ENCODE data around the gene LAMA2.

The LAMA2 gene

DNA sequence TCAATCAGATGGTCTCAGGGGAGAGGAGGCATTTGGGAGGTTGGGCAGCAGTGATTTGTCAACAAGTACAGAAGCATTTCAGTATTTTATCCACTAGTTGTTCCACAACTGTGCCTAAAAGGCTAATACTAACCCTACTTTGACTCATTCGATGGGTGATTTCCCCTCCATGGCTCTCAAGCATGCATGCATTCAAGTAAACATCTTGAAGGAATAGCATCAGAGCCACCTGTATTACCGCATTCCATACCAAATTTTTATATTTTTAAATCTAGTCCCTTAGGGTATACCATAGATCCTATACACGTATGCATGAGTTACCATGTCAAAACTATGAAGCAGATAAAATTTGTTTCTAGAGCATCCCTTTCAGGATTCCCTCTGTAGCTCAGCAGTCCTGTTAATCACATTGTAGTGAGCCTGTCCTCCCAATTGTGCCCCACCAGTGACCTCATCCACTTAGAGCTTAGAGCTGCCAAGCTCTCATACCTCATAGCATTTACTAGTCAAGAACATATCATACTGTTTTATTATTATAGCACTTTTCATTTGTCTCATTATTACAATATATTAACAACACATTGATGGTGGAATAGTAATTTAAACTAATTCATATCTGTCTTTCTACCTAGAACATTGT, 213.8 kb downstream of the LAMA2 start:
- DNase-seq: no peak

GRCh38 chr6:129098061-129098553, 215.2 kb downstream of the LAMA2 start:
- DNase-seq: no peak

- DNase-seq: no peak
Observed at GRCh38 chr6:129099696-129100095, 216.8 kb downstream of the LAMA2 start.

GRCh38 chr6:129100164-129100563, 217.2 kb downstream of the LAMA2 start:
- DNase-seq: no peak

DNA sequence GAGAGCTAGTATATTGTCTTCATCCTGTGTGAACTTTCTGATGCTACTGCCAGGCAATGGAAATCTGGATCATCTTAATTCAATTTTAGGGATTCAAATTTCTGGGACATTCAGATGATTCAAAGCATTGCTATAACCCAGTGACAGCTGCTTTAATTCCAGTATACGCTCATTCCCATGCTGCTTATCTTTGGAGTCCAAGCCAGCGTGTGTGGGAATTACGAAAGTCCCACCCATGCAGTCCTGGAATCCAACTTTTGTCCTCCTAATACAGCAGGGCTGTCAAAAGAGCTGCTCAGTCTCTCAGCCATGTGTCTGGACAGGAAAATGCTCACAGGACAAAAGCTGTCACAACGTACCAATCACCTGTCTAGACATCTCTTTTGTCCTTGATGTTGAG, 219.8 kb downstream of the LAMA2 start:
- DNase-seq: no peak

DNA sequence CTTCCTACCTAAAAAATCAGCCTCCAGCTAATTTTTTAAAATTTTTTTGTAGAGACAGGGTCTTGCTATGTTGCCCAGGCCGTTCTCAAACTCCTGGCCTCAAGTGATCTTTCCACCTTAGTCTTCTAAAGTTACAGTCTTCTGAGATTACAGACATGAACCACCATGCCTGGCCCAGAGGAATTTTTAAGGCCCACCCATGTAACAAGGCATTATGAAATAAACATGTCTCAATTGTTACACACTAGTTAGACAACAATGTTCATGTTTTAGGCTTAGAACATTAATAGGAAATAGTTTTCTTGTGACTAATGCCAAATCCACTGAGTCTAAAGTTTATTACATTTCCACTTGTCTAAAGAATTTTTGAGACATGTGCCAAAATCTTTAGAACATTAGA, 221.2 kb downstream of the LAMA2 start:
- DNase-seq: no peak

GRCh38 chr6:129104560-129104959, 221.6 kb downstream of the LAMA2 start:
- no peak for DNase-seq

GRCh38 chr6:129105035-129105434, 222.1 kb downstream of the LAMA2 start:
- no peak for DNase-seq

DNA sequence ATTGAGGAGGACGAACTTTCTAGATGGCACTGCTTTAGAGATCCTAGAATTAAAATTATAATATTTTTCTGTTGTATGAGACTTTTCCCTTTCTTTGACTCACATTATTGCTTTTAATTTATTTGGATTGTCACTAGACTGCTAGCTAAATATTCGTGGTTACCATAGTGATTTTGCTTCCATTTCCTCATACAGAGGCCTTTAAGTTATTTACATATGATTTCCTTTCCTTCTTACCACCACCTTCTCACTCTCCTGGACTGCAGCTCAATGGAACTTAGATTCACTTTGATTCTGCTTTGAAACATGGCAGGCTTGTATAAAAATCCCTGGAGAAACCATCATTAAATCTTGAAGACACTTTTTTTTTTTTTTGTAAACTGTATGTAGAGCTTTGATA, 222.9 kb downstream of the LAMA2 start:
- DNase-seq: no peak

DNA sequence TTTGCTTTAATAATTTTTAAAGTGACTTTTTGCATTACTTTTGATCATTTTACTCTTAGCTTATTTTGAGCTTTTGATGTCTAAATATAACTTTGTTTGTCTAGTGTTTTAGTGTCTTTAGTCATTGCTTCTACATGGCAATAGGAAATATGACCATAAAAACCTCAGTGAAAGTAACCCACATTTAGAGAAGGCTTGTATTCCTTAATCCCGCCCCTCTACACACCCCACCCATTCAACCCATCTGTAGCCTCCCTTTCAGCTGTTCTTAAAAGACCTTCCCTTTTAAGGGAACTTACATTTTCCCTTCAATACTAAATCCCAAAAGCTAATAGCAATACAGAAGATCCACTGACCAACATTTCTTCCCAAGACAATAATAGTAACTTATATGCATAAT, 225.4 kb downstream of the LAMA2 start:
- DNase-seq: no peak

DNA sequence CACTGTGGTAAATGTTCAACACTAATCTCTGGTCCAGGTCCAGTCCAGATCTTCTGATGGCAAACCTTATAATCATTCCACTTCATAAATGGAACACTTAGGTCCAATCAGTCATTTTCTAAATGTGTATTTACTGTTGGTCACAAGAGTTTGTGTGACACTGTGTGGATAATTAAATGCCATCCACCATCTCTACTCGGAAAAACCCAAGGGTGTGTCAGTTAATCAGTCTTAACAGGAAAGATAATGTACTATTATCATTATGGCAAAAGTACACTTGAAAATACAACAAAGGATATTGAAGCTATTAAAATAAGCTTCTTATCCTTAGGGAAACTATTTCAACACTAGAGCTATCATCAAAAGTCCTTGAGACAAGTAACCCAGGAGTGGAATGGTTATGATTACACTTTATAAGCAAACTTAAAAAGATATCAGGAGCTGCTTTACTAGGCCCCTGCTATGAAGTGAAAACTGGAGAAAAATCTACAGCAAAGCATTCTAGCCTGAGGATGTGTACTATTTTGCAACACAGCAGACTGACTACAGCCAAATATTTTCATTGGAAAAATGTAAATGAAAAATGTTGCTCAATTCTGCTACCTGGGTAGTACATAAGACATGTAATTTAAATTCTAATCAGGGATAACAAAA, 227.9 kb downstream of the LAMA2 start:
- DNase-seq: no peak

- no peak for DNase-seq
Observed at GRCh38 chr6:129111346-129111745, 228.4 kb downstream of the LAMA2 start.

DNA sequence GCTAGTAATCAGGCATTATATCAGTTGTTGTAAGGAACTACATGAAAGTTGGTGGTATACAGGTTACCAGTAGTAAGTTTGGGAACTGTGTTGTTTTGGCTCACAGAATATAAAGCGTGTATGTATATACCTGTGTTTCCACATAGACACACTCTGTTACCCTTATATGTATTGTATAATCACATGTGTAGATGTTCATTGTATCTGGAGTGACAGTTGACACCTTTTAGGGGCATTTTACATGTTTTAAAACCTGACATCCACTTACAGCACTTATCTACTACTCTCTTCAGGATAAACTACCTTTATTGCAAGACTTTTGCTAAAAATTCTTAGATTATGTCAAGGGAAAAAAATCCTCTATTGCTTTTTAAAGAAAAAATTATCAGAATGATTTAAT, 228.9 kb downstream of the LAMA2 start:
- DNase-seq: no peak

GRCh38 chr6:129112591-129112990, 229.7 kb downstream of the LAMA2 start:
- no peak for DNase-seq

DNA sequence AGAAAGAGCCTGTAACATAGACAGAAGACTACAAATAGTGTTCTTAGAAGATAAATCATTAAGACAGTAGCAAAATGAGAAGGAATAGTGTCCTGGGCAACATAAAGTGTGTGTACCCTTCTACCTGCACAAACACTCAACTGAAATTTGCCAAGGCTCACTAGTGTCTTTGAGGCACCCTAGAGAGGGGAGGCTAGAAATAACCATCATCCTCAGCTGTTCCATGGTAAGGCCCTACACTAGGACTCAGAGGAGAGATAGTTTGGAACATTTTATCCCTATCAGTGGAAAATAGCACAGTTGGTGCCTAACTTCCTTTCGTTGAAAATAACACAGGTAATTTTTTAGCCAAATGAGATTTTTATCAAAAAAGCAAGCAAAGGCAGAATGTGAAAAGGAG, 230.7 kb downstream of the LAMA2 start:
- DNase-seq: no peak

- DNase-seq: no peak
Observed at GRCh38 chr6:129114636-129115391, 231.9 kb downstream of the LAMA2 start.

DNA sequence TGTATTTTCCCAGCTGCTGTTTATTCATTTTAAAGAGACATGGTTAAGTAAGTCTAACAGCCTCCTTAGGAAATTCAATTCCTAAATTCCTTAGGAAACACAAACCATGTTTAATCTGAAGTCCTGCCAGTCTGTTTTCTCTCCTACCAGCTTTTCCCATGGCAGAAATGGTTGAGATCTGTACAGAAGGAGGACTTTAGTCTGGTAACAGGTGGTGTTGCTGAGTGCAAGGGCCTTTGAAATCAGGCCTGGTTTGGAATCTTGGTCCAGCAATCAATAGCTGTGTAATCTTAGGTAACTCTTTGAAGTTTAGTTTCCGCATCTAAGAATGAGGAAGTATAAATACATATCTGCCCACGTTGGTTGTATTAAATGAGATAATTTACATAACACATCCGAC, 232.5 kb downstream of the LAMA2 start:
- no peak for DNase-seq

DNA sequence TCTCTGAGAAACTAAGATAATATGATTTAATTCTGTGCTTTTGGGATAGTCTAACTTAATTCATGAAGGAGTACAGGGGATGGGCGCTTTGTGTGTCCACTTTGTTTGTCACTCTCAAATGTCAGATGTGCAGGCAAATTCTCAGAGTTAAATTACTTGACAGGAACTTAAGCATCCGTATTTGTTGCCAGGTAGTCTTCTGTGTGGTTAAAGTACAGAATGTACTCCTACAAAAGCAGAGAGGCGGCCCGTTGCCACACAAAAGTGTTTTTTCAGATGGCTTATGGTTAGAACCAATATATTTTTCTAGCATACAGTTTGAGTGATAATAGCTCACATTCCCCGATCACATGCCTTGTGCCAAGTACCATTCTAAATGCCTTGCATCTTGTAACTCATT, 234.4 kb downstream of the LAMA2 start:
- DNase-seq: no peak

DNA sequence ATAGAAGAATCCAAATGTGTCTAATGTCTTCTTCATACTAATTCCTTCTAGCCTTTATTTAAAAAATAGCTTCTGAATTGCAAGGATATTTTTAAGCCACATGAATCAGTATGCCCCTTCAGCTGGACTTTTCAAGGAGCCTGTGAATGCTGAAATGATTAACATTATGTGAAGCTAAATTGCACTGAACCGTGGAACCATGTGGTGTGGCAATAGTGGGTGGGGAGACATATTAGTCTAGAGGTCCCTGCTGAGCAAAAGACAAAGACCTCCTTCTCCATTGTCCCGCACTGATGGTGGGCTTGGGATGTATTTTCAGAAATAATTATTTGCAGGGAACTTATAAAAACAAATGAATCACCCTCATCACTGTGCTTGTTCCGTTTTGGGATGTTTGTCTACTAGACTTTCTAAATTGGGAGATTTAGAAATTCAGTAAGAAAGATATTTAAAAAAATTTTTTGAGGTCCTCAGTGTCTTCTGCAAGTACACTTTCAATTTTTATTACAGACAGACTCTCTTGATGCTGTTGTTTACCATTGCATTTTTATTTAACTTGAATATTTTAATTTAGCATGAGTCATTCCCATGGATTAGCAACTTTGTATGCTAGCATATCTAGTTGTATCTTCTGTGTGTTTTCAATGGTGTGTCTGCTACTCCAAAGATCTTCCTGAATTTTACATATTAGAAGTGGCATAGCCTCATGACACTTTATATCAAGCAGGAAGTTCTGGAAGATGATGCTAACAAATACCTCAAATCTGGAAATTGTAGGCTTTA, 238.1 kb downstream of the LAMA2 start:
- DNase-seq: no peak

GRCh38 chr6:129124347-129124746, 241.4 kb downstream of the LAMA2 start:
- DNase-seq: no peak

GRCh38 chr6:129130106-129130505, 247.2 kb downstream of the LAMA2 start:
- no peak for DNase-seq

DNA sequence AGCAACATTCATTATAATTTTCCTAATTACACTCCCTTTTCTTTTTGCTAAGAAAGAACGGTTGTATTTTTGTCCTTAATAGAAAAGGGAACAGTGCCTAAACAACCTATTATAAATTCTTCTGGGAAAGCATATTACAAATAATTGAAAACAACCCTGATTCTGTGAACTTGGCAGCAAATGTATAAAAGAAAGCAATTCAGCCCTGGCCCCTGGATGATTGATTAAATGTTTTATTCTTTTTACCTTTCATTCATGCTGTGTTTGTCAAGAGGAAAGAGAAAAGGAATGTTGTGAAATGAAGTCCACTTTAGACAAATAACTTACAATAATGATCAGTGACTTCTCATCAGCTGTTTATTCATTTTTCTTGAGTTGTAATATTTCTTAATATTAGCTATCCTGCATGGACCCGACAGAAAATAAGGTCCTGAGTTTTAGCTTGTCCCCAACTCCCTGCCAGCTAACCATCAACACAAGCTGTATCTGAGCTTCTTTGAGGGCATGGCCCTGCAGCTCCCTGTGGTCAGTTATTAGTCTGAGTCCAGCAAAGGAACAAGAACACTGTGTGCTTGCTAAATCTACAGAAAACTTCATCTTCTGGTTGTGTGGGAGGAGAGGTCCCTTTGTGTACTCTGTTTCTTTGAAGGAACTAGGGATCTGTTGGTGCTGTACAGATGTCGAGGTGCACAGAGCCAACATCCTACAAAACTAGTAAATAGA, 248.2 kb downstream of the LAMA2 start:
- DNase-seq: no peak

DNA sequence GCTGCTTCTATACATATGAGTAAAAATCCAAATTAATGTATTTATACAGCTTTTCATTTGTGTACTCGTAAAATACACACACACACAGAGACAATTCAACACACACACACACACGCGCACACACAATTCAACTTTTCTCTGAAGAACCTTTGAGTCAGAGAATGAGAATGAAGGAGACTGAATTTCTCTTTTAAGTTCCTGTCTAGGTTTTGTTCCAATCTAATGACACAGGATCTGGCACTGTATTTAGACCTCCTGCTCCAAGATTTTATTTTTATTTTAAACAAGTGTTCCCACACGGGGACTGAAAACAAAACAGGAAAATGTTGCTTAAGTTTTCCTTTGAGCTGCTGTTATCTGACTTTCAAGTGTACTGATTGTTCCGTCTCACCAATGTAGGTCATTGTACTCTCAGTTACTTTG, 250.8 kb downstream of the LAMA2 start:
- DNase-seq: no peak
